HAP-1 (cell line): ENCODE data around the gene SCYL3.
A peak's percentile ranks its signal among the peaks of the same experiment; 100 is the strongest.

Experiments
- DNase-seq, 2 experiments: peaks; one replicate each; pipeline ENCODE4 v3.0.0-alpha.2; 2016 to 2020; ENCODE audit warnings: low spot score in 2 of 2
- H3K27me3 ChIP-seq: fragments of 250-450 bp; sonication (Bioruptor Pico); 2 replicates; pipeline ENCODE4 v1.5.1; 2020; ENCODE audit warnings: low read depth, mild to moderate bottlenecking, moderate library complexity
- H3K36me3 ChIP-seq: fragments of 250-450 bp; sonication (Bioruptor Pico); replicated peaks from 2 replicates; pipeline ENCODE4 v1.5.1; 2020; ENCODE audit warnings: mild to moderate bottlenecking
- H3K4me1 ChIP-seq: fragments of 250-450 bp; sonication (Bioruptor Pico); 2 replicates; pipeline ENCODE4 v1.5.1; 2020; ENCODE audit warnings: mild to moderate bottlenecking
- H3K4me3 ChIP-seq: fragments of 250-450 bp; sonication (Bioruptor Pico); 2 replicates; pipeline ENCODE4 v1.5.1; 2020; ENCODE audit warnings: mild to moderate bottlenecking, moderate library complexity
- H3K9me3 ChIP-seq: fragments of 250-450 bp; sonication (Bioruptor Pico); 2 replicates; pipeline ENCODE4 v1.5.1; 2020; ENCODE audit warnings: mild to moderate bottlenecking, moderate library complexity
- in situ Hi-C: fragments of 300-500 bp; cut with MboI; formaldehyde crosslinking; loops from 3 replicates; pipeline ENCODE4 v1.14.3; 2020; ENCODE audit warnings: low sequenced_read_pairs, inconsistent platforms, mixed read lengths

The SCYL3 gene

GRCh38 chr1:169809370-169810095, 84.2 kb downstream of the SCYL3 start:
- peaks cover 40% of the 10 kb centered on the region for H3K36me3 ChIP-seq
- no peak overlapping the region for H3K4me3 ChIP-seq
- peak; percentile 29 to 60 for DNase-seq
- in situ Hi-C loops, result no loop called here
- no peaks in the 10 kb centered on the region for H3K9me3 ChIP-seq
- no peaks in the 10 kb centered on the region for H3K27me3 ChIP-seq
- H3K4me1 ChIP-seq, result peaks cover 18% of the 10 kb centered on the region

- DNase-seq, result no peak
- Histone ChIP-seq H3K4me3 (no peak overlapping the region), H3K9me3 (no peaks in the 10 kb centered on the region), H3K27me3 (no peaks in the 10 kb centered on the region), H3K4me1 (peaks cover 18% of the 10 kb centered on the region), H3K36me3 (peaks cover 36% of the 10 kb centered on the region)
- in situ Hi-C loops, result no loop called here
Observed at GRCh38 chr1:169804941-169805340, 88.8 kb downstream of the SCYL3 start.

- no peak for DNase-seq
- Histone ChIP-seq H3K36me3 (peaks cover 32% of the 10 kb centered on the region), H3K4me1 (peaks cover 14% of the 10 kb centered on the region), H3K4me3 (no peak overlapping the region), H3K27me3 (no peaks in the 10 kb centered on the region), H3K9me3 (no peaks in the 10 kb centered on the region)
- in situ Hi-C loops, result no loop called here
Observed at GRCh38 chr1:169802888-169803287, 90.8 kb downstream of the SCYL3 start.
